Measurements from ENCODE around the gene KLF6.

KLF6 gene

DNA sequence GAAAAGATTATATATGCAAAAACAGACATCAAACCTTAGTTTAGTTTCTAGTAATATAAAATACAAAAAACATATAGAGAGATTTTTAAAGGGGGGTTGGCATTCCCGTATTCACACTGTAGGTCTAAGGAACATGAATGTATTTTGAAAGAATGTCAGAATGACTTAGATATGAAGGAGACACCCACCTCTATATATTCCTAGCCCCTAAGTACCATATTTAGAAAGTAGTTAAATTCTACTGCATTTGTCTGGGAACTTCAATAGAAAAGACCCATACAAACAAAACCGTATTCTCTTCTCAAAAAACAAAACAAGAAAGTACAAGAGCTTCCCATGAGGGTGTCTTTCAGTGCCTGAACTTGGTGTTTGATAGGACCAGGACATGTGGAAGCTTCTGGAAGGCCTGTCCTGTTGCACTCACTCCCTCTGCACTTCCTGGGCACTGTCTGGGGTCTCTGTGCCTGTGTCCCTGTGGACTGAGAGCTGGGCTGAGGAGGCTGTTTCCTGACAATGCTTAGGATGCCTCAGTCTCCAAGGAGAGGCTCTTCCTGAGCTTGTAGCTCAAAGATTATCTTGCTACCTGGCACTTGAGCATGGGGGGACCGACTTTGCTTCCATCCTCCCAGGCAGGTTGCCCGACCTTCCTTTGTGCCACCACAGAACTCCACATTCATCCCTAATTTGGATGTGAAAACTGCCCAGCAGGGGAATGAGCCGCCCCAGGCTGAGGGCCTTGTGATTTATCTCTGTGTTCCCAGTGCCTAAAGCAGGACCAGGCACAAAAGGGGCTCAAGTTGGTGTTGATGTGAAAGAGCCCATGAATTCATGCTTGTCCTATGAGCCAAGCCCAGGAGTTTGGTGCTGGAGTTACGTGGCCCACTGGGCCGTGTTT is 44.4 kb upstream of the KLF6 start:
- ChIA-PET POLR2A (interaction anchor here (1.5 to 2.8 kb wide), 2 partner anchors 23 to 45 kb away, joined by 4 to 17 read pairs; partner anchors contain the start of gene KLF6), CTCF (interaction anchor here (1.9 kb wide), 1 partner anchor 13 kb away, joined by 5 read pairs; no protein-coding TSS in a partner anchor)
- TF ChIP-seq, protein P1, sequence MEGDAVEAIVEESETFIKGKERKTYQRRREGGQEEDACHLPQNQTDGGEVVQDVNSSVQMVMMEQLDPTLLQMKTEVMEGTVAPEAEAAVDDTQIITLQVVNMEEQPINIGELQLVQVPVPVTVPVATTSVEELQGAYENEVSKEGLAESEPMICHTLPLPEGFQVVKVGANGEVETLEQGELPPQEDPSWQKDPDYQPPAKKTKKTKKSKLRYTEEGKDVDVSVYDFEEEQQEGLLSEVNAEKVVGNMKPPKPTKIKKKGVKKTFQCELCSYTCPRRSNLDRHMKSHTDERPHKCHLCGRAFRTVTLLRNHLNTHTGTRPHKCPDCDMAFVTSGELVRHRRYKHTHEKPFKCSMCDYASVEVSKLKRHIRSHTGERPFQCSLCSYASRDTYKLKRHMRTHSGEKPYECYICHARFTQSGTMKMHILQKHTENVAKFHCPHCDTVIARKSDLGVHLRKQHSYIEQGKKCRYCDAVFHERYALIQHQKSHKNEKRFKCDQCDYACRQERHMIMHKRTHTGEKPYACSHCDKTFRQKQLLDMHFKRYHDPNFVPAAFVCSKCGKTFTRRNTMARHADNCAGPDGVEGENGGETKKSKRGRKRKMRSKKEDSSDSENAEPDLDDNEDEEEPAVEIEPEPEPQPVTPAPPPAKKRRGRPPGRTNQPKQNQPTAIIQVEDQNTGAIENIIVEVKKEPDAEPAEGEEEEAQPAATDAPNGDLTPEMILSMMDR (IDR thresholded peaks at IDR 0.05; ENCODE audit: insufficient read depth, low read length, missing control alignments): no peak
- peak overlapping the region; percentile 31 for H3K4me3 ChIP-seq (ENCODE audit: low read depth, low read length)
- no peak for DNase-seq (ENCODE audit: low read depth, low spot score)

DNA sequence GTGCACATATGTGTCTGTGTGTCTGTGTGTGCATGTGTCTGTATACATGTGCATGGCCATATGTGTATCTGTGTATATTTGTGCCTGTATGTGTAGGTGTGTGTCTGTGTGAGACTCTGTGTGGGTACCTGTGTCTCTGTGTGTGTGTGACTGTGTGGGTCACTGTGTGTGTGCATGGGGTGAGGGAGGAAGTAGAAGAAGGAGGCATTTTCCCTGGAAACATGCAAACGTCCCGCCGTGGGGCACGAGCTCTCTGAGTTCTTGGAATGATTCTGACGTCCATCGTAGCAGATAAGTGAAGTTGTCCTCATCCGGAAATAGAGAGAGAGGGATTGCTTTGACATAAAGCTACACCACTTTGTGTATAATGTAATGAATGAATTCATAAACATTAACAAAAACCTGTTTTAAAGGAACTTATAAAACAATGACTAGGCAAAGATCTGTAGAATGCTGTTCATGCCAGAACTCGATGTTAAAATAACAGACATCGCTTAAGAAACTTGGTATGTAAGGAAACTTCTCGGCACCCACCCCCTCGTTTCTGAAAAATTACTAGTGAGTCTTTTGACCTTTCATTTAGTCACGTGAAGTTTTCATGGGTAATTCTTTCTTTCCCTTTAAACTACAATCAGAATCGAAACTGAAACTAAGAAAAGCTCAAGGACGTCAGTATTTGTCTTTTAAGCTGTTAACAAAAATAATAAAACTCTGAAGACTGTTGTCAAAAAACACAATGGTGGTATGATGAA is 43.6 kb upstream of the KLF6 start:
- POLR2A ChIA-PET: interaction anchor here (1.5 to 2.8 kb wide), 2 partner anchors 24 to 44 kb away, joined by 4 to 17 read pairs; partner anchors contain the start of gene KLF6
- peak overlapping the region; percentile 31 for H3K4me3 ChIP-seq (ENCODE audit: low read depth, low read length)
- CTCF ChIA-PET: interaction anchor here (1.9 kb wide), 1 partner anchor 13 kb away, joined by 5 read pairs; no protein-coding TSS in a partner anchor
- TF ChIP-seq, protein P1 (IDR thresholded peaks at IDR 0.05; ENCODE audit: insufficient read depth, low read length, missing control alignments): no peak
- no peak for DNase-seq (ENCODE audit: low read depth, low spot score)

DNA sequence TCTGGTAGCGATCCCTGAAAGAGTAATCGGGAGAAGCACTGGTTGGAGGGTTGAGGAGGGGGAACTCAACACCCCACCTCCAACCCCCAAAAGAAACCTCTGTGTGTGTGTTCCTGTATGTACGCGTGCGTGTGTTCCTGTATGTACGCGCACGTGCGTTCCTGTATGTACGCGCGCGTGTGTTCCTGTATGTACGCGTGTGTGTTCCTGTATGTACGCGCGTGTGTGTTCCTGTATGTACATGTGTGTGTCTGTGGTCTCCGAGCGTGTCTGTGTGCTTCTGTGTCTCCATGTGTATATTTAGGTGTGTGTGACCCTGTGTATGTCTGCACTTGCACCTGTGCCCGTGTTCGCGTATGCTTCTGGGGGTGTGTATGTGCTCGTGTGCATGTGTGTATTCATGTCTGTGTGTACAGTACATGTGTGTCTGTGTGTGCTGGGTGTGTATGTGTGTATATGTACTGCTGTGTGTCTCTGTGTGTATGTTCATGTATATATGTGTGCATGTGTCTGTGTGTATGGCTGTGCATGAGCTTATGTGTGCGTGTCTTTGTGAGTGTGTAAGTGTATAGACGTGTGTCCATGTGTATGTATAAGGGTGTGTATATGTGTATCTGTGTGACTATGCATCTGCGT is 42.9 kb upstream of the KLF6 start:
- H3K4me3 ChIP-seq (ENCODE audit: low read depth, low read length): no peak overlapping the region
- ChIA-PET POLR2A (interaction anchor here (1.5 to 2.8 kb wide), 2 partner anchors 25 to 43 kb away, joined by 4 to 17 read pairs; partner anchors contain the start of gene KLF6), CTCF (interaction anchor here (1.9 kb wide), 1 partner anchor 12 kb away, joined by 5 read pairs; no protein-coding TSS in a partner anchor)
- no peak for DNase-seq (ENCODE audit: low read depth, low spot score)
- TF ChIP-seq, protein P1 (IDR thresholded peaks at IDR 0.05; ENCODE audit: insufficient read depth, low read length, missing control alignments): no peak

DNA sequence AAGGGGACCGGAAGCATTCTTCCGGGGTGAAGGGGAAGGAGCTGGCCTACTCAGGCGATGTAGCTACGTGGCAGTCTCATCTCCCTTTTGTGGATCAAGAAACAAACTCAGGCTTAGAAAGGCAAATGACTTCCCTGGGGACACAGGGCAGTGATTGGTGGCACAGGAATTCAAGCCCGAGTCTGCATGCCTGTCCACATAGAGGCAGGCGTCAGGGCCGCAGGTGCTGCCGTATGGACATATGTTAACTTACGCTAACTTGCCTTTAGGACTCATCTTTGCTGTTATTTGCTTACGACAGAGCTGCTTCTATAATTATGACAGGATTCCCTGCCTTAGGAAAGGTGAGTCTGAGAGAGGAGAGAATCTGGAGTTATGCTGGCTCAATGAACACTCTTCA is 42.3 kb upstream of the KLF6 start:
- TF ChIP-seq, protein P1 (IDR thresholded peaks at IDR 0.05; ENCODE audit: insufficient read depth, low read length, missing control alignments): no peak
- POLR2A ChIA-PET: interaction anchor here (2.8 kb wide), 1 partner anchor 43 kb away, joined by 17 read pairs; the partner anchor contains the start of gene KLF6
- CTCF ChIA-PET: no interaction called here
- H3K4me3 ChIP-seq (ENCODE audit: low read depth, low read length): no peak overlapping the region
- DNase-seq (ENCODE audit: low read depth, low spot score): no peak

DNA sequence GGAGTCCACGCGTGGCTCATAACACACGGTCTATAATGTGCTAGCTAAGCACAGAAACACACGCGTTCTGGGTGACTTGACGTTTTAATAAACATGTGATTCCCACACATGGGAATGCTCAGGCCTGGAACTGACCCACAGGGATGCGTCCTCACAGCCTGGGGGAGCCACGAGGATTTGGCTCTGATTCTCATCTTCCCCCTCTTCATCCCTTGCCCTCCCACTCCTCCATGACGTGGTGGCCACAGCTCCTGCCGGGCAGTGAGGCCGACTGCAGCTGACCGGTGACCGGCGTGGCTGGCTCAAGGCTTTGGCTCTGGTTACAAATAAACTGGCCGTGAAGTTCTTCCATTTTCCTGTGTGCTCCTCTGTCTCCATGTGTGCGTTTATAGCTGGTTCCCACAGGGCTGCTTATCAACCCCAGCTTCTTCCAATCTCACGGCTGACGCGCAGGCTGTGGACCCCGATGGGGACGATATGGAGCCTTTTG is 40.9 kb upstream of the KLF6 start:
- TF ChIP-seq, protein P1 (IDR thresholded peaks at IDR 0.05; ENCODE audit: insufficient read depth, low read length, missing control alignments): no peak
- no peak for DNase-seq (ENCODE audit: low read depth, low spot score)
- POLR2A ChIA-PET: interaction anchor here (1.0 kb wide), 1 partner anchor 41 kb away, joined by 3 read pairs; the partner anchor contains the start of gene KLF6
- CTCF ChIA-PET: no interaction called here
- no peak overlapping the region for H3K4me3 ChIP-seq (ENCODE audit: low read depth, low read length)

All from AG04449 (cell line).